B cell (primary cell): ENCODE measurements around the gene AQP3.

Experiments
- CTCF ChIP-seq: fragments of 200-600 bp; IDR thresholded peaks from one replicate; pipeline ENCODE4 v1.8.0; 2022; ENCODE audit warnings: antibody characterized with exemption, mild to moderate bottlenecking
- EZH2 ChIP-seq: IDR thresholded peaks from 2 replicates; pipeline ENCODE4 v1.6.1; 2012; ENCODE audit warnings: borderline replicate concordance, low read depth, mild to moderate bottlenecking, moderate library complexity, low read length; ENCODE audit not compliant: insufficient read depth, poor library complexity, severe bottlenecking

GRCh38 chr9:33437205-33437604 lies 10.2 kb downstream of the AQP3 start:
- no peak for TF ChIP-seq CTCF
- no peak for TF ChIP-seq EZH2
